ENCODE results near the gene DSCAML1. TPM values are rescaled to one million over a fixed set of nuclear protein-coding genes. Genes with fewer than 3 reads are reported as not detected.
"Not testable (repeated sequence)": the region's sequence is repeated elsewhere in the genome, so short reads cannot be mapped to it uniquely, and the experiment has no call there.

Gene DSCAML1
- total RNA-seq, 2 donors from 2014 or later: 2.8 TPM; not detected in 1

- Mint-ChIP-seq H3K4me1 (peaks cover 4% of the 10 kb centered on the region), H3K36me3 (ENCODE audit: low read depth) (no peaks in the 10 kb centered on the region), H3K27ac (peak overlapping the region; percentile 40), H3K4me3 (no peak overlapping the region), H3K27me3 (peaks cover 22% of the 10 kb centered on the region), H3K9me3 (no peaks in the 10 kb centered on the region)
- no peak for ATAC-seq (replicated peaks)
Measured at GRCh38 chr11:117461396-117462182, 335.4 kb downstream of the DSCAML1 start.

- Mint-ChIP-seq H3K27me3 (peaks cover 22% of the 10 kb centered on the region), H3K9me3 (no peaks in the 10 kb centered on the region), H3K27ac (peak overlapping the region; percentile 51), H3K4me3 (no peak overlapping the region), H3K36me3 (ENCODE audit: low read depth) (no peaks in the 10 kb centered on the region), H3K4me1 (peaks cover 9% of the 10 kb centered on the region)
- no peak for ATAC-seq (replicated peaks)
Measured at GRCh38 chr11:117459979-117460300, 337.1 kb downstream of the DSCAML1 start.

- Mint-ChIP-seq H3K9me3 (peaks cover 3% of the 10 kb centered on the region), H3K27me3 (peaks cover 26% of the 10 kb centered on the region), H3K36me3 (ENCODE audit: low read depth) (peaks cover 2% of the 10 kb centered on the region), H3K4me3 (no peak overlapping the region), H3K27ac (peak overlapping the region; percentile 51), H3K4me1 (peaks cover 9% of the 10 kb centered on the region)
- no peak for ATAC-seq (replicated peaks)
Measured at GRCh38 chr11:117459123-117459978, 337.7 kb downstream of the DSCAML1 start.

GRCh38 chr11:117458275-117459122, 338.5 kb downstream of the DSCAML1 start:
- Mint-ChIP-seq H3K27me3 (peaks cover 30% of the 10 kb centered on the region), H3K4me1 (peaks cover 9% of the 10 kb centered on the region), H3K9me3 (peaks cover 8% of the 10 kb centered on the region), H3K36me3 (ENCODE audit: low read depth) (peaks cover 4% of the 10 kb centered on the region), H3K27ac (peak overlapping the region; percentile 82), H3K4me3 (peak overlapping the region; percentile 21)
- peak; percentile 37 for ATAC-seq (replicated peaks)

GRCh38 chr11:117457835-117458234, 339.2 kb downstream of the DSCAML1 start:
- H3K4me1 Mint-ChIP-seq: peaks cover 9% of the 10 kb centered on the region
- peak overlapping the region; percentile 82 for H3K27ac Mint-ChIP-seq

GRCh38 chr11:117457031-117457785, 339.8 kb downstream of the DSCAML1 start:
- Mint-ChIP-seq H3K27ac (peak overlapping the region; percentile 92), H3K27me3 (peaks cover 34% of the 10 kb centered on the region), H3K9me3 (peaks cover 8% of the 10 kb centered on the region), H3K36me3 (ENCODE audit: low read depth) (peaks cover 4% of the 10 kb centered on the region), H3K4me3 (no peak overlapping the region), H3K4me1 (peaks cover 9% of the 10 kb centered on the region)
- ATAC-seq (replicated peaks): no peak

More at GRCh38 chr11:117457835-117458234, 339.2 kb downstream of the DSCAML1 start:
- no peak for ATAC-seq (replicated peaks)
- peak overlapping the region; percentile 21 for H3K4me3 Mint-ChIP-seq
- H3K9me3 Mint-ChIP-seq: peaks cover 8% of the 10 kb centered on the region
- peaks cover 4% of the 10 kb centered on the region for H3K36me3 Mint-ChIP-seq (ENCODE audit: low read depth)
- H3K27me3 Mint-ChIP-seq: peaks cover 34% of the 10 kb centered on the region

GRCh38 chr11:117456721-117457029, 340.3 kb downstream of the DSCAML1 start:
- not testable (repeated sequence) for ATAC-seq (replicated peaks); H3K4me3 Mint-ChIP-seq; H3K36me3 Mint-ChIP-seq (ENCODE audit: low read depth); H3K4me1 Mint-ChIP-seq; H3K9me3 Mint-ChIP-seq
- H3K27me3 Mint-ChIP-seq: peaks cover 34% of the 10 kb centered on the region
- H3K27ac Mint-ChIP-seq: peak overlapping the region; percentile 92

- H3K27ac Mint-ChIP-seq: peak overlapping the region; percentile 92
- H3K36me3 Mint-ChIP-seq (ENCODE audit: low read depth): peaks cover 4% of the 10 kb centered on the region
- H3K4me1 Mint-ChIP-seq: peaks cover 9% of the 10 kb centered on the region
- peak overlapping the region; percentile 57 for H3K4me3 Mint-ChIP-seq
- peaks cover 31% of the 10 kb centered on the region for H3K27me3 Mint-ChIP-seq
- peak; percentile 96 for ATAC-seq (replicated peaks)
- H3K9me3 Mint-ChIP-seq: peaks cover 8% of the 10 kb centered on the region
Measured at GRCh38 chr11:117456027-117456720, 340.8 kb downstream of the DSCAML1 start.

- ATAC-seq (replicated peaks): no peak
- Mint-ChIP-seq H3K36me3 (ENCODE audit: low read depth) (peaks cover 4% of the 10 kb centered on the region), H3K27me3 (peaks cover 24% of the 10 kb centered on the region), H3K9me3 (peaks cover 8% of the 10 kb centered on the region), H3K4me3 (no peak overlapping the region), H3K4me1 (peaks cover 9% of the 10 kb centered on the region), H3K27ac (no peak overlapping the region)
Measured at GRCh38 chr11:117454564-117454917, 342.5 kb downstream of the DSCAML1 start.

- peaks cover 4% of the 10 kb centered on the region for H3K36me3 Mint-ChIP-seq (ENCODE audit: low read depth)
- ATAC-seq (replicated peaks): no peak
- H3K4me1 Mint-ChIP-seq: peaks cover 9% of the 10 kb centered on the region
- H3K4me3 Mint-ChIP-seq: no peak overlapping the region
- H3K27ac Mint-ChIP-seq: no peak overlapping the region
- peaks cover 19% of the 10 kb centered on the region for H3K27me3 Mint-ChIP-seq
- peaks cover 8% of the 10 kb centered on the region for H3K9me3 Mint-ChIP-seq
Measured at GRCh38 chr11:117453886-117454563, 343.0 kb downstream of the DSCAML1 start.

GRCh38 chr11:117449111-117449693, 347.8 kb downstream of the DSCAML1 start:
- Mint-ChIP-seq H3K9me3 (peaks cover 3% of the 10 kb centered on the region), H3K27ac (no peak overlapping the region), H3K36me3 (ENCODE audit: low read depth) (peaks cover under 1% of the 10 kb centered on the region), H3K4me1 (no peaks in the 10 kb centered on the region), H3K27me3 (peaks cover 15% of the 10 kb centered on the region), H3K4me3 (no peak overlapping the region)
- ATAC-seq (replicated peaks): no peak

- no peak for ATAC-seq (replicated peaks)
- no peak overlapping the region for H3K4me3 Mint-ChIP-seq
- H3K9me3 Mint-ChIP-seq: no peaks in the 10 kb centered on the region
- no peaks in the 10 kb centered on the region for H3K4me1 Mint-ChIP-seq
- no peaks in the 10 kb centered on the region for H3K36me3 Mint-ChIP-seq (ENCODE audit: low read depth)
- H3K27ac Mint-ChIP-seq: no peak overlapping the region
- H3K27me3 Mint-ChIP-seq: peaks cover 22% of the 10 kb centered on the region
Measured at GRCh38 chr11:117444711-117445658, 352.0 kb downstream of the DSCAML1 start.
